DMS53 treated with DMSO at 0.1 percent for 48 hours (cell line): ENCODE measurements around the gene LMO7.
"Not testable (repeated sequence)": the region's sequence is repeated elsewhere in the genome, so short reads cannot be mapped to it uniquely, and the experiment has no call there.

Source experiments
- DNase-seq: peaks from one replicate; lab custom pipeline; 2025; ENCODE audit not compliant: unreplicated experiment; lab: John Stamatoyannopoulos, UW

Gene LMO7

DNA sequence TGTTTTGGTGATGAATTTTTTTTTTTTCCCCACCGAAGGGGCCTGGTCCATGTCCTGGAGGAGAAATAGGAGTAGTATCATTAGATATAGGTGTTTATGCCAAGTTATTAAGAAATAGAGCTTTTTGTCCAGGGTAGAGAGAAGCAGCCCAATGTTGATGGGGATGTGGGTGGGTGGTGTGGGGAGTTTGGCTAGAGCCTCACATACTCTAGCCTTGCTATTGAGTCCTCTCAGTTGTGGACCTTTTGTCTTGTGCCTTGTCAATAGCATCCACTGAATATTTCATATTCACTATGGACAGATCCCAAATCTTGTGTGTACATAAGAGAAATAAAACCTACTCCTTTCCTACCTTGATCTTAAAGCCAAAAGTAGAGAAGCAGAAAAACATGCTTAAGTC, 134.0 kb downstream of the LMO7 start:
- DNase-seq, result no peak

DNA sequence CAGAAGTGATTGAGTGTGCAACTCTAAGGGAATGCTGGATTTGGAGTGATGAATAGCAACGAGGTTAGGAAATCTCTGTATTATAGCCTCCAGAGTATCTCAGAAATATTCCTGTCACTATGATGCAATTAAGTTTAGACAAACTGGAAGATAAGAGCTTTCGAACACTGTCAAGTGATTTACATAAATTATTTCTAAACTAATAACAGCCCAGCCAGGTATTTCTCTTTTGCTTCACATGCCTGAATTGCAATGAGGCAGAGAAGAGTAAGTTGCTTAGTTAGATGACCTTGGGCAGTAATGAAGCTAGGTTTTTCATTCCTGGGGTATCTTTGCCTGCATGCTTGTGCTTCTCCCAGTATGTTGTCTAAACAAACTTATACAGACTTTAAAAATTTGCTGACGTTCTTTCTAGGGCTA, 134.5 kb downstream of the LMO7 start:
- no peak for DNase-seq

DNA sequence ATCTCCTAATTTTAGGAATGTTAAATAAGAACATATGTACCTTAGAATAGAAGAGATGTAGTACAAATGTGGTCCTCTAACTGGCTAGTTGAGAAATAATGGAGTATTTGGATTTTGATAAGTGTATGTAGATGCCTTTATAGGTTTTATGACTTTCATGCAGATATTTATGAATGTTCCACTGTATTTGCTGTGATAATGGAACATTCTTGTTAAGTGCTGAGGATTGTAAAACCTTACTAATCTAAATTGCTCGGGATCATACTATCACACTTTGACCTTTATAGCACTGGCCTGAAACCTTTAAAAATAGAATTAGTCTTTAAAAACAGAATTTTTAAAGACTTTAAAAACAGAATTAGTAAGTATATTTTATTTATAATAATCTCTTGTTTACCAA, 135.1 kb downstream of the LMO7 start:
- DNase-seq, result no peak

- no peak for DNase-seq
Measured at GRCh38 chr13:75771818-75772217, 135.7 kb downstream of the LMO7 start.

- no peak for DNase-seq
Measured at GRCh38 chr13:75774176-75774575, 138.0 kb downstream of the LMO7 start.

DNA sequence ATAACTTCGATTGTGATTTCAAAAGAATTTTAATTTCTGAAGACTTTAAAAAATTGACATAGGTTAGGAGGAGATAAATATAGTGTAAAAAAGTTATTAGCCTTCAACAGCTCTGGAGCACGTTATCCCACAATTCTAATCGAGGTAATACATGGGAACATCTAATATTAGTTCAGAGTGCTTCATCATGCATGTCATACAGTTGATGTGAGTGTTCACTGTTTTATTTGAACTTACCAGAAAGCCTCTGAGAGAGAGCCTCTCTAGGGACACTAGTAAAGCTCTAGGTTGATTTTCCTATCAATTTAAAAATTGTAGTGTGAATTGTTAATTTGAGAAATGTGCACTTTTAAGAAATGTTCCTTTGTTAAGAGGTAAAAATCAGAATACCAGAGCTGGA, 140.4 kb downstream of the LMO7 start:
- no peak for DNase-seq

DNA sequence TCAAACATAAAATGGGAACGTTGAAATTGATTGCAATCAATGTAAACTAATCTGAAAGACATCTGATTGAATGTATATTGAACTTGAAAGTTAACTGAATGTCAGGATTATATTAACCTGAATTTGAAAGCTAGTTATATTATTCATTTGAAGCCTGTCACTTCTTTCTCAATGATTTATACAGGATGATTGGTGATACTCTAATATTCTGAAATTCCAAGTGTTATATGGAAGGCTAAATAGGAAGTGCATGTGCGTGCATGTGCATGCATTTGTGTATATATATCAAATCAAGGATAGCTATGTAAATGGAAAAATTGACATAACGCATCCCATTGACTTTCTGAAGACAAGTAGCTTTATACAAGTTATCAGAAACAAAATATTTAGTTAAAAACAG, 143.3 kb downstream of the LMO7 start:
- DNase-seq, result no peak

GRCh38 chr13:75780103-75780502, 144.0 kb downstream of the LMO7 start:
- DNase-seq, result not testable (repeated sequence)

DNA sequence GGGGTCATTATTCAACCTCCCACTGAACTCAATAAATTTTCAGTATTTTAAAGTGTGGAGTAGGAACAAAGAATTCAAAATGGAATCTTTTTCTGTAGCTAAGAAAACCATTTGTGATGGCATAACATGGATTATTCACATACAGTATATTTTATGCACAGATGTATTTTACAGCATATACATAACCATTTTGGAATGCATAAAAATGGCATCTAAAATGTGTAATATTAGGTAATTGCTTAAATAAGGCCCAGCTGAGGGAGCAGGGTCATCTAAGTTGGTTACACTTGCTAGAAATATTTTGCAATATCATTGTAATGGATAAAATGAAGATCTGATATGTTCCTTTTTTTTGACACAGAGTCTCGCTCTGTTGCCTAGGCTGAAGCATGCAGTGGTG, 146.9 kb downstream of the LMO7 start:
- no peak for DNase-seq

- DNase-seq, result no peak
Measured at GRCh38 chr13:75784003-75784402, 147.9 kb downstream of the LMO7 start.

DNA sequence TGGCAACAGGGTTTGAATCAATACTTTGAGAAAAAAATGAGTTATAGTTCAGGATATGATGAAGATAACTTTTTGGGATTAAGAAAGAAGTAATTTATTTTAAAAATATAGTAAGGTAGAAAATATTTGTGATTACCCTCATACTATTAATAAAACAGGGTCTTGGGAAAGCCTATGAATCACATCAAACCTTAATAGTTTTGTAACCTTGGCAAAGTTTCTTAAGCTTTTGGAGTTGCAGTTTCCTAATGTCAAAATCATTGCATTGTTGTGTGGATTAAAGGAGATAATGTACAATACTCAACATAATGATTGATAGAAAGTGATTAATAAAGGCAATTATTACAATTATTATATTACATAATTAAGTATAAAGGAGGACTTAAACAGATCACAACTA, 149.0 kb downstream of the LMO7 start:
- DNase-seq, result no peak

- DNase-seq, result no peak
Measured at GRCh38 chr13:75787249-75787928, 151.3 kb downstream of the LMO7 start.

GRCh38 chr13:75788481-75788981, 152.4 kb downstream of the LMO7 start:
- no peak for DNase-seq

DNA sequence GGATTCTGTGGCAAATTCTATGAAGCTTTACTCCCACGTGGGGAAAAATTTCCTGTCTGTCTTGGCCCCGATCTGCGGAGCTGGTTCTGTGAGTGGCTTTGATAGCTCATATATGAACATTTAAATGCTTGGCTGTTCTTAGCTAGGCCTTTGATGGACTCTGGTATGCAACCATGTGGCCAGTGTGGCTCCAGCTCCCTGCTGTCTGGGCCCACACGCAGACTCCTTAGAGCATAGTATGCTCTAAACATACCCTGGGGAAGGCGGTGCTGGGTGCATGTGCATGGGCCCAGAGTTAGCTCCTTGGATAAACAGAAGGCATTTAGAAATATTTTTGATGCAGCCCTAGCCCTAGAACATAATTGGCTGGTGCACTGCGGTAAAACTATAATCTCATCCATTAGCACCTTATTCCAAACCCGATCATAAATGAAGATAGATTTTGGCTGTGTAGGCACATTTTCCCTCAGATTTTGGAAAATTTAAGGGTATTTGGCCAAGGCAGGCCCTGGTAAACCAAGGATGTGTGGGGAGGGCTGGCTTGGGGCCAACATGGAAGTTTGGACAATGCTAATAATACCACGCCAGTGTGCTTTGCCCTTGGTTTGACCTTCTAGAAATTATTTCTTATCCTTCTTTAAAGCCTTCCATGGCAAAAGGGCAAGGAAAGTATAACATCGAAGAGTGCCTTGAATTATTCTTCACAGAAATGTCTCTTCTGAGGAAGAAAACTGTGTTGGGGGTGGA, 153.5 kb downstream of the LMO7 start:
- no peak for DNase-seq

DNA sequence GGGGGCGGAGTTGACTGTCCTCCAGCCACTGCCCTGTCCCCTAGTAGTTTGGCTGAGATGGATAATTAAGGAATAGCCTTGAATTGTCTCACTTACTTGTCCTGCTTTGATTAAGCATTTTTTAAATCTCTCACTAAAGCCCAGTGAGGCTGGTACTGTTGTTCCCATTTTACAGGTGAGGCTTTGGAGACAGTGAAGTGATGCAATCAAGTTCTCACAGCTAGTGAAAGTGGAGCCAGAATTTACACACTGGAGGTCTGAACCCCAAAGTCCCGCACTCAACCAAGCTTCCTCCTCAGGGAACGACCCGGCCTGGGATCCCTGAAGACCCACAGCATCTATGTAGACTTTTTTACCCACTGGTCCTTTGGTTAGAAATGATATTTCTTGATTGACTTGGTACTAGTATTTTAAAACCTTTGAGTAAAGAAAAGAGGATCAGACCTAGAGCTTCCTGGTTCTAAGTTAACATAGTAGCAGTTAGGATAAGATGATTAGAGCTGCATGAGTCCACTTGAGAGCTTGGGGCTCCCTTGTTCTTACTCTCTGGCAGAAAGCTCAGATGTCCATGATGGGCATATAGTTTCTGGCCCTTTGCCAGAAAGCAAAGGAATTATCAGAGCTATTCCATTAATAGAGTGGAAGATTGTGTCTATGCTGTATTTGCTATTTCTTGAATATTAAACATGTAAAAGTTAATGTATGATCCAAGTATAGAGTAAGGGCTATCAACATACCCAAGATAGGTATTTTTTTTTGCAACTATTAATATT, 154.3 kb downstream of the LMO7 start:
- no peak for DNase-seq

GRCh38 chr13:75792526-75793187, 156.5 kb downstream of the LMO7 start:
- no peak for DNase-seq

DNA sequence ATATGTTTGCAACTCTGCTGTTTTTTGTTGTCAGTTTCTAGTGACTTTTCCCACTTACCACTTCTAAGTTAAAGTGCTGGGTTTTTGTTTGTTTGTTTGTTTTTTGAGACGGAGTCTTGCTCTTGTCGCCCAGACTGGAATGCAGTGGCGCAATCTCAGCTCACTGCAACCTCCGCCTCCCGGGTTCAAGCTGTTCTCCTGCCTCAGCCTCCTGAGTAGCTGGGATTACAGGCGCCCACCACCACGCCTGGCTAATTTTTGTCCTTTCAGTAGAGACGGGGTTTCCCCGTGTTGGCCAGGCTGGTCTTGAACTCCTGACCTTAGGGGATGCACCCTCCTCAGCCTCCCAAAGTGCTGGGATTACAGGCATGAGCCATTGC, 157.0 kb downstream of the LMO7 start:
- not testable (repeated sequence) for DNase-seq

- no peak for DNase-seq
Measured at GRCh38 chr13:75794663-75795062, 158.5 kb downstream of the LMO7 start.

DNA sequence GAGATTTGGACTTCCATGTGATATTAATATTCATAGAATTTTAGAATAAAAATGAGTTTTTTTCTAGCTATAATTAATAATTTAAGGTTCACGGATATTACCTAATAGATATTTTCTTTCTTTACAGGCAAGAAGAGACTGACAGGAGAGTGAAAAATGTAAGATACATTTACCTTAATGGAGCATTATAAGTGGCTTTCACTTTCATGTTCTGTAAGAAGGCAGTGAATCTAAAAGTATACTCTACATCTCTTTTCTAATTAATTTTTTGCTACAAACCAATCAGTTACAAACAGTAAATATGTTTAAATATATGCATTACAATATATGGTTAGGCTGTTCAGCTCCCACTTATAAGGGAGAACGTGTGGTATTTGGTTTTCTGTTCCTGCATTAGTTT, 159.1 kb downstream of the LMO7 start:
- no peak for DNase-seq

- no peak for DNase-seq
Measured at GRCh38 chr13:75796825-75797224, 160.7 kb downstream of the LMO7 start.

DNA sequence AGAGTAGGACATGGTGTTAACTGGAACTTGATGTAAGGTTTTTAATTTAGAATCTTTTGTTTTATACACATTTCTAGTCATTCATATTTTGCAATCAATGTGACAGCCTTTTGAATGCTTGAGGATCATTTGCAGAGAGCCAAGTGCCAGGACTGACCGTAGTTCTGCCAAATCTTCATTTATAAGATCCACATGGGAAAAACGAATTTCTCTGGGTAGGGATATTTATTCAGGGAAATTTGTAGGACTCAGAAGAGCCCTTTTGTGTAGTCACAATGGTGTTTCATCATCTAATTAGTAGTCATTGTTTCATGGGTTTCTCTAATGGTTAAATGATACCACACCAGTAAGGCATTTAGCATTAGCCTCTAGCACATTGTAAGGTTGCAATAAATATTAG, 161.1 kb downstream of the LMO7 start:
- DNase-seq, result no peak
